A549 (cell line): Measurements from ENCODE around the gene ZFYVE28. TPM values are rescaled to one million over a fixed set of nuclear protein-coding genes. Genes with fewer than 3 reads are reported as not detected.

Source experiments
- ATAC-seq, 2 experiments: fragments of 200-7000 bp in 1 of 2; fragments of >200 bp in 1 of 2; cut with Nextera tagmentation in 1 of 2; cut with Tn5 transposase in 1 of 2; 3 replicates each; pipeline versions ENCODE4 v1.8.0 to v1.9.1; 2018 to 2020; ENCODE audit warnings: mild to moderate bottlenecking in 1 of 2, moderate library complexity in 1 of 2
- CTCF ChIA-PET: fragments of 300-600 bp; sonication (Branson Sonifier 250); formaldehyde crosslinking; extraction: SDS; loops from one replicate; lab custom pipeline; 2021; ENCODE audit warnings: antibody characterized with exemption, inconsistent platforms; lab: Yijun Ruan, JAX
- POLR2A ChIA-PET: fragments of 350-600 bp; formaldehyde crosslinking; extraction: SDS; loops from one replicate; lab custom pipeline; 2021; ENCODE audit warnings: antibody characterized with exemption, inconsistent platforms; lab: Yijun Ruan, JAX
- DNase-seq, 2 experiments: peaks; one replicate each; pipeline versions ENCODE4 v3.0.0 to v3.0.0-alpha.2; 2011 to 2016; ENCODE audit warnings: low read depth in 1 of 2, low spot score in 1 of 2
- FAIRE-seq: peaks from 2 replicates; lab custom pipeline; 2011; peaks lifted over from hg19 to GRCh38; lab: Jason Lieb, UNC
- H3K27ac ChIP-seq, 2 experiments: fragments of >200 bp; sonication (Bioruptor Twin); formaldehyde crosslinking; 3 replicates each; pipeline ENCODE4 v1.5.1; 2016 to 2017
- H3K4me1 ChIP-seq: fragments of >200 bp; sonication (Bioruptor Twin); formaldehyde crosslinking; 3 replicates; pipeline ENCODE4 v1.6.1; 2016
- H3K4me2 ChIP-seq: fragments of >200 bp; sonication (Bioruptor Twin); formaldehyde crosslinking; 3 replicates; pipeline ENCODE4 v1.6.1; 2016
- H3K4me3 ChIP-seq: fragments of >200 bp; sonication (Bioruptor Twin); formaldehyde crosslinking; 3 replicates; pipeline ENCODE4 v1.5.1; 2016
- H3K9me3 ChIP-seq: fragments of >200 bp; sonication (Bioruptor Twin); formaldehyde crosslinking; 3 replicates; pipeline ENCODE4 v1.6.1; 2016
- BCL3 ChIP-seq: fragments of >200 bp; sonication (Bioruptor Twin); formaldehyde crosslinking; IDR thresholded peaks from 3 replicates; pipeline ENCODE4 v1.6.1; 2016
- CEBPB ChIP-seq, 2 experiments: fragments of >200 bp in 1 of 2; sonication (Bioruptor Twin) in 1 of 2; formaldehyde crosslinking in 1 of 2; IDR thresholded peaks; 2 replicates each; pipeline ENCODE4 v1.6.1; 2012 to 2016
- E2F6 ChIP-seq: IDR thresholded peaks from 2 replicates; pipeline ENCODE4 v1.6.1; 2012; ENCODE audit warnings: low read depth, borderline replicate concordance
- EHF ChIP-seq: fragments of 250-450 bp; sonication (Bioruptor Pico); IDR thresholded peaks from 2 replicates; pipeline ENCODE4 v1.5.0; 2020; ENCODE audit warnings: mild to moderate bottlenecking
- EHMT2 ChIP-seq: fragments of 200-600 bp; sonication (generic); IDR thresholded peaks from 2 replicates; pipeline ENCODE4 v1.6.1; 2016; ENCODE audit warnings: antibody characterized with exemption, low read depth, mild to moderate bottlenecking, moderate library complexity
- ESRRA ChIP-seq: fragments of 150-350 bp; IDR thresholded peaks from 2 replicates; pipeline ENCODE4 v1.6.1; 2014; ENCODE audit warnings: mild to moderate bottlenecking, low read length, borderline replicate concordance
- FOSB ChIP-seq: fragments of 250-450 bp; sonication (Bioruptor Pico); IDR thresholded peaks from 2 replicates; pipeline ENCODE4 v1.5.0; 2020; ENCODE audit warnings: mild to moderate bottlenecking, moderate library complexity
- FOSL2 ChIP-seq, 2 experiments: fragments of 450-650 bp in 1 of 2; fragments of >200 bp in 1 of 2; sonication (Bioruptor Twin) in 1 of 2; formaldehyde crosslinking; IDR thresholded peaks; 2 replicates each; pipeline versions ENCODE4 v1.5.0 to v1.6.1; 2016 to 2020; ENCODE audit warnings: mild to moderate bottlenecking in 1 of 2, moderate library complexity in 1 of 2
- HDAC2 ChIP-seq: fragments of 200-600 bp; sonication (generic); IDR thresholded peaks from 2 replicates; pipeline ENCODE4 v1.6.1; 2016
- HMGXB4 ChIP-seq: fragments of 250-450 bp; sonication (Bioruptor Pico); IDR thresholded peaks from 2 replicates; pipeline ENCODE4 v1.5.0; 2021; ENCODE audit warnings: mild to moderate bottlenecking, moderate library complexity, borderline replicate concordance
- HOXB5 ChIP-seq: fragments of 250-450 bp; sonication (Bioruptor Pico); IDR thresholded peaks from 2 replicates; pipeline ENCODE4 v1.5.0; 2020; ENCODE audit warnings: mild to moderate bottlenecking, moderate library complexity
- KDM1A ChIP-seq: fragments of 200-600 bp; sonication (generic); IDR thresholded peaks from 2 replicates; pipeline ENCODE4 v1.6.1; 2016; ENCODE audit warnings: low read depth, mild to moderate bottlenecking
- KDM5A ChIP-seq: fragments of 200-600 bp; sonication (generic); IDR thresholded peaks from 2 replicates; pipeline ENCODE4 v1.6.1; 2016; ENCODE audit warnings: antibody characterized with exemption, mild to moderate bottlenecking
- MYC ChIP-seq: IDR thresholded peaks from 2 replicates; pipeline ENCODE4 v1.6.1; 2012; ENCODE audit warnings: mild to moderate bottlenecking, inconsistent platforms, low read length, improper control_type of control experiment, borderline replicate concordance
- NFE2L2 ChIP-seq: fragments of 150-350 bp; conservative IDR thresholded peaks from 2 replicates; pipeline ENCODE4 v1.6.1; 2014; ENCODE audit warnings: low read length
- RAD21 ChIP-seq, 2 experiments: fragments of >200 bp in 1 of 2; sonication (Bioruptor Twin) in 1 of 2; formaldehyde crosslinking in 1 of 2; IDR thresholded peaks in 1 of 2; conservative IDR thresholded peaks in 1 of 2; 2 replicates in 1 of 2; 3 replicates in 1 of 2; pipeline ENCODE4 v1.6.1; 2012 to 2018; ENCODE audit warnings: inconsistent platforms in 1 of 2
- RARB ChIP-seq: fragments of 250-450 bp; sonication (Bioruptor Pico); IDR thresholded peaks from 2 replicates; pipeline ENCODE4 v1.8.0; 2021; ENCODE audit warnings: mild to moderate bottlenecking, moderate library complexity
- RCOR1 ChIP-seq: fragments of 150-350 bp; IDR thresholded peaks from 2 replicates; pipeline ENCODE4 v1.6.1; 2014; ENCODE audit warnings: antibody characterized with exemption, low read length, low read depth
- REST ChIP-seq: fragments of 200-600 bp; sonication (generic); IDR thresholded peaks from 2 replicates; pipeline ENCODE4 v1.6.1; 2016; ENCODE audit warnings: antibody characterized with exemption, mild to moderate bottlenecking, moderate library complexity
- RNF2 ChIP-seq: fragments of 200-600 bp; sonication (generic); IDR thresholded peaks from 2 replicates; pipeline ENCODE4 v1.6.1; 2016; ENCODE audit warnings: low read depth, mild to moderate bottlenecking, antibody characterized with exemption, moderate library complexity, borderline replicate concordance
- SMC3 ChIP-seq: fragments of >200 bp; sonication (Bioruptor Twin); formaldehyde crosslinking; IDR thresholded peaks from 3 replicates; pipeline ENCODE4 v1.6.1; 2018; ENCODE audit warnings: inconsistent platforms
- SREBF2 ChIP-seq: fragments of 450-650 bp; IDR thresholded peaks from 2 replicates; pipeline ENCODE4 v1.6.1; 2014; ENCODE audit warnings: mild to moderate bottlenecking, moderate library complexity
- ZFP36 ChIP-seq: fragments of 450-650 bp; IDR thresholded peaks from 2 replicates; pipeline ENCODE4 v1.6.1; 2014; ENCODE audit warnings: borderline replicate concordance; ENCODE audit not compliant: partially characterized antibody
- WGBS: methylation state at CpG from one replicate; pipeline ENCODE4 v1.1.6; 2017; ENCODE audit errors: missing lambda C conversion rate; 5-methylcytosine and 5-hydroxymethylcytosine counted together
- polyA plus RNA-seq, 4 experiments: library from polyadenylated mRNA; depleted of rRNA in 3 of 4; stranded (reverse); fragments of >200 nt; fragmentation: RNase III in 1 of 4; extraction: RNeasy Plus Mini Kit Qiagen cat#74134 plus additional on column Dnase treatment in 1 of 4; gene quantifications; 2 replicates in 3 of 4; 3 replicates in 1 of 4; pipeline ENCODE4 v1.2.3, GENCODE V29; 2011 to 2017

Gene ZFYVE28
- polyA plus RNA-seq, 2 of the 4 experiments (the other 2 are of a cell fraction) = 2.1 to 2.3 TPM

- ChIA-PET CTCF (interaction anchor here (1.6 kb wide), 1 partner anchor 44 kb away, joined by 3 read pairs; the partner anchor contains the start of gene CFAP99), POLR2A (no interaction called here)
- WGBS = 89% methylated on average over 9 of the region's 10 CpGs
- TF ChIP-seq REST = no peak
- no peak for TF ChIP-seq RAD21 (conservative IDR thresholded peaks at IDR 0.05 in 1 of 2, IDR thresholded peaks at IDR 0.05 in 1 of 2)
- no peak for TF ChIP-seq RNF2
- no peak for TF ChIP-seq FOSL2 (IDR thresholded peaks at IDR 0.05)
- no peak for TF ChIP-seq FOSL2 (CRISPR knock-in tag; IDR thresholded peaks at IDR 0.05)
- TF ChIP-seq BCL3 = no peak
- TF ChIP-seq SMC3 = no peak
- no peak for TF ChIP-seq RCOR1
- no peak for TF ChIP-seq EHF
- TF ChIP-seq EHMT2 = no peak
- TF ChIP-seq CEBPB (IDR thresholded peaks at IDR 0.05) = no peak
- no peak for TF ChIP-seq HOXB5
- no peak for TF ChIP-seq MYC
- TF ChIP-seq ZFP36 = no peak
- TF ChIP-seq FOSB = no peak
- no peak for TF ChIP-seq ESRRA
- TF ChIP-seq, all 56 proteins: peak for 0
- no peak for FAIRE-seq
- no peaks in the 10 kb centered on the region for H3K4me1 ChIP-seq
- no peak for DNase-seq
- H3K4me2 ChIP-seq = no peak overlapping the region
- H3K9me3 ChIP-seq = no peaks in the 10 kb centered on the region
- no peak overlapping the region for H3K4me3 ChIP-seq
- ATAC-seq = no peak
- no peak overlapping the region for H3K27ac ChIP-seq
Measured at GRCh38 chr4:2375427-2375826, 43.0 kb downstream of the ZFYVE28 start.

- DNase-seq = no peak
- ATAC-seq = no peak
- CTCF ChIA-PET = no interaction called here
- no peaks in the 10 kb centered on the region for H3K4me1 ChIP-seq
- WGBS = 79% methylated on average over 7 of the region's 7 CpGs
- TF ChIP-seq RNF2 = no peak
- TF ChIP-seq, all 56 proteins: peak for 0
- Histone ChIP-seq H3K4me3 (no peak overlapping the region), H3K4me2 (no peak overlapping the region), H3K9me3 (no peaks in the 10 kb centered on the region), H3K27ac (no peak overlapping the region)
- POLR2A ChIA-PET = no interaction called here
- FAIRE-seq = no peak
Measured at GRCh38 chr4:2373532-2373931, 44.9 kb downstream of the ZFYVE28 start.

- CTCF ChIA-PET = no interaction called here
- WGBS = 93% methylated on average over 7 of the region's 14 CpGs
- Histone ChIP-seq H3K27ac (no peak overlapping the region), H3K4me1 (no peaks in the 10 kb centered on the region), H3K4me2 (no peak overlapping the region), H3K9me3 (no peaks in the 10 kb centered on the region), H3K4me3 (no peak overlapping the region)
- FAIRE-seq = no peak
- POLR2A ChIA-PET = interaction anchor here (0.7 kb wide), 1 partner anchor 36 kb away, joined by 5 read pairs; no protein-coding TSS in a partner anchor
- DNase-seq = no peak
- TF ChIP-seq ZFP36 (no peak), KDM1A (no peak), KDM5A (no peak), SREBF2 (no peak), HDAC2 (no peak), RARB (CRISPR knock-in tag) (no peak), E2F6 (no peak), NFE2L2 (no peak), HMGXB4 (CRISPR knock-in tag) (no peak)
- no peak for ATAC-seq
Measured at GRCh38 chr4:2372488-2373030, 45.9 kb downstream of the ZFYVE28 start.
